Lung (tissue), 12 donors: ENCODE results near the gene BCR. TPM values are rescaled to one million over a fixed set of nuclear protein-coding genes. Genes with fewer than 3 reads are reported as not detected.

ENCODE experiments used
- ATAC-seq: fragments of 200-7000 bp; cut with Tn5 transposase; one replicate; pipeline ENCODE4 v1.9.1; 2020; ENCODE audit warnings: moderate number of reproducible peaks; ENCODE audit not compliant: insufficient read depth, low FRiP score
- DNase-seq, 3 donors: peaks; one replicate each; pipeline ENCODE4 v3.0.0-alpha.2; 2013 to 2017
- H3K27ac ChIP-seq, 2 donors: one replicate each; pipeline ENCODE4 v1.5.1; 2013; ENCODE audit warnings: mild to moderate bottlenecking in 2 of 2, moderate library complexity in 2 of 2, control low read depth in 1 of 2, inconsistent platforms in 1 of 2, low read depth in 1 of 2, low read length in 1 of 2
- H3K27me3 ChIP-seq, 3 donors: one replicate each; pipeline ENCODE4 v1.5.1; 2013; ENCODE audit warnings: low read length in 2 of 3; ENCODE audit not compliant: control insufficient read depth in 3 of 3, insufficient read depth in 3 of 3
- H3K36me3 ChIP-seq, 4 donors: one replicate each; pipeline ENCODE4 v1.5.1; 2013; ENCODE audit warnings: low read length in 4 of 4, mild to moderate bottlenecking in 1 of 4, moderate library complexity in 1 of 4; ENCODE audit not compliant: control insufficient read depth in 4 of 4, insufficient read depth in 4 of 4
- H3K4me1 ChIP-seq, 5 donors: one replicate each; pipeline ENCODE4 v1.5.1; 2013; ENCODE audit warnings: low read length in 5 of 5, mild to moderate bottlenecking in 2 of 5, moderate library complexity in 1 of 5; ENCODE audit not compliant: control insufficient read depth in 5 of 5, insufficient read depth in 5 of 5
- H3K4me3 ChIP-seq: one replicate; pipeline ENCODE4 v1.5.1; 2013; ENCODE audit warnings: mild to moderate bottlenecking, control low read depth, moderate library complexity
- H3K9ac ChIP-seq, 2 donors: one replicate each; pipeline ENCODE4 v1.5.1; 2013; ENCODE audit warnings: low read length in 2 of 2, control low read depth in 1 of 2; ENCODE audit not compliant: insufficient read depth in 1 of 2
- H3K9me3 ChIP-seq, 4 donors: one replicate each; pipeline ENCODE4 v1.5.1; 2013; ENCODE audit warnings: low read length in 3 of 4, mild to moderate bottlenecking in 1 of 4, moderate library complexity in 1 of 4; ENCODE audit not compliant: control insufficient read depth in 4 of 4, insufficient read depth in 3 of 4
- WGBS, 2 donors: extraction: QIAGEN DNeasy Blood & Tissue Kit; methylation state at CpG; one replicate each; pipeline ENCODE4 v1.1.7; 2013; 5-methylcytosine and 5-hydroxymethylcytosine counted together
- polyA plus RNA-seq, 2 donors: library from polyadenylated mRNA; stranded (reverse); fragments of 200-250 nt; gene quantifications; one replicate each; pipeline ENCODE4 v1.2.1, GENCODE V29; 2013
- total RNA-seq, 2 donors: library from RNA; depleted of rRNA in 1 of 2; stranded (reverse); fragments of >200 nt in 1 of 2; gene quantifications; one replicate each; pipeline ENCODE4 v1.2.1, GENCODE V29; 2014 to 2021
- TF ChIP-seq, protein P1 (sequence below): IDR thresholded peaks from 2 replicates; pipeline ENCODE4 v1.5.1; 2012; ENCODE audit warnings: mild to moderate bottlenecking; ENCODE audit errors: control extremely low read depth, extremely low read depth
- donor health status: control.
- donor health status: control.
- donor health status: Bipolar disorder and iron deficiency.
- donor health status: healthy.
- donor health status: DM: yes; HTN: yes; CAD: no.

The BCR gene
- total and polyA plus RNA-seq, 4 donors = 21.8 to 67.3 (median 31.8) TPM

DNA sequence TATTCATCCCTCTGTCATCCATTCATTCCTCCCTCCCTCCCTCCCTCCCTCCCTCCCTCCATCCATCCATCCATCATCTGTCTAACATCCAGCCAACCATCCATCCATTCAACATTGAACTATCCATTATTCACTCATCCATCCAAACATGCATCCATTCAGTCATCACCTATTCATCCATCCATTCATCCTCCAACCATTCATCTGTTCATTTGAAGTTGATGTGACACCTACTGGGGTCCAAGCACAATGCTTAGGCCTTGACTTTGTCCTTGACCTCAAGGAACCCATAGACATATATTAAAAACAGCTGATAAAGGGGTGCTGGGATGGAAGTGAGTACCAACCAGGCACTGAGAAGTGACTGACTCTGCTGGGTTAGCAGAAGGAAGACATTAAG lies 26.6 kb downstream of the BCR start:
- Histone ChIP-seq H3K27ac (no peak overlapping the region), H3K27me3 (no peaks in the 10 kb centered on the region), H3K9ac (no peak overlapping the region), H3K4me1 (peaks cover 0 to 18% (median 6%) of the 10 kb centered on the region in 5 donors), H3K9me3 (no peaks in the 10 kb centered on the region), H3K4me3 (no peak overlapping the region), H3K36me3 (peaks cover 0 to 6% (median 0%) of the 10 kb centered on the region in 4 donors)
- ATAC-seq = no peak
- TF ChIP-seq, protein P1, sequence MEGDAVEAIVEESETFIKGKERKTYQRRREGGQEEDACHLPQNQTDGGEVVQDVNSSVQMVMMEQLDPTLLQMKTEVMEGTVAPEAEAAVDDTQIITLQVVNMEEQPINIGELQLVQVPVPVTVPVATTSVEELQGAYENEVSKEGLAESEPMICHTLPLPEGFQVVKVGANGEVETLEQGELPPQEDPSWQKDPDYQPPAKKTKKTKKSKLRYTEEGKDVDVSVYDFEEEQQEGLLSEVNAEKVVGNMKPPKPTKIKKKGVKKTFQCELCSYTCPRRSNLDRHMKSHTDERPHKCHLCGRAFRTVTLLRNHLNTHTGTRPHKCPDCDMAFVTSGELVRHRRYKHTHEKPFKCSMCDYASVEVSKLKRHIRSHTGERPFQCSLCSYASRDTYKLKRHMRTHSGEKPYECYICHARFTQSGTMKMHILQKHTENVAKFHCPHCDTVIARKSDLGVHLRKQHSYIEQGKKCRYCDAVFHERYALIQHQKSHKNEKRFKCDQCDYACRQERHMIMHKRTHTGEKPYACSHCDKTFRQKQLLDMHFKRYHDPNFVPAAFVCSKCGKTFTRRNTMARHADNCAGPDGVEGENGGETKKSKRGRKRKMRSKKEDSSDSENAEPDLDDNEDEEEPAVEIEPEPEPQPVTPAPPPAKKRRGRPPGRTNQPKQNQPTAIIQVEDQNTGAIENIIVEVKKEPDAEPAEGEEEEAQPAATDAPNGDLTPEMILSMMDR = no peak
- DNase-seq = no peak

DNA sequence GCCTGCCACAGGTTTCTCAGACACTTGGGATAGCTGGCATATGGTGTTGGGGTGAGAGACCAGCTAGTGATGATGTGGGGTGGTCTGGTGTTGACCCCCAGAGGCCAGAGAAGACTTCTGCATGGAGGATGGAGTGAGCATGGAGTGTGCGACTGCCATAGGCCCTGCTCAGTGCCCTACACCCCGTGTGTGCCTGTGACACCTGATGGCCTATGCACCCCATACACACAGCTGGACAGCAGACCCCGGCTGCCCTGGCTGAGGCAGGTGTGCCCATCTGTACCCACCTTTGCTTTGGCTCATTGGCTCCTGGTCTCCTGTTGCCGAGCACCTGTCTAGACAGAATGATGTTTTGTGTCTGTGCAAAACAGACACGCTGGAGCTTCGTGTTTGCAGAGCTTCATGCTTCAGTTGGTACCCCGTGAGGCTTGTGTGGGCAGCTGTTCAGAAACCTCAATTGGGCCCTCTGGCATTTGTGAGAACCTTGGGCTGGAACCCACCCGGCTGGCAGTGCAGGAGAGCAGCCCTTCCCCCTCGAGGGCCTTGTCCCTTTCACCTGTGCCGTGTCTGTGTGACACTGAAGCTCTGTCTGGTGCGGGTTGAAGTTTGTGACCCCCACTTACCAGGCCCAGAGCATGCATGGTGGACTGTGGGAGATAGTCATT lies 27.6 kb downstream of the BCR start:
- H3K4me3 ChIP-seq = no peak overlapping the region
- H3K9me3 ChIP-seq = no peaks in the 10 kb centered on the region
- peaks cover 0 to 6% (median 0%) of the 10 kb centered on the region in 4 donors for H3K36me3 ChIP-seq
- H3K27ac ChIP-seq = no peak overlapping the region
- no peak for ATAC-seq
- TF ChIP-seq, protein P1 = no peak
- H3K4me1 ChIP-seq = peaks cover 0 to 20% (median 0%) of the 10 kb centered on the region in 5 donors
- no peaks in the 10 kb centered on the region for H3K27me3 ChIP-seq
- WGBS, 2 donors = 93 to 94% methylated on average over 11 of the region's 11 CpGs
- no peak for DNase-seq
- H3K9ac ChIP-seq = no peak overlapping the region

DNA sequence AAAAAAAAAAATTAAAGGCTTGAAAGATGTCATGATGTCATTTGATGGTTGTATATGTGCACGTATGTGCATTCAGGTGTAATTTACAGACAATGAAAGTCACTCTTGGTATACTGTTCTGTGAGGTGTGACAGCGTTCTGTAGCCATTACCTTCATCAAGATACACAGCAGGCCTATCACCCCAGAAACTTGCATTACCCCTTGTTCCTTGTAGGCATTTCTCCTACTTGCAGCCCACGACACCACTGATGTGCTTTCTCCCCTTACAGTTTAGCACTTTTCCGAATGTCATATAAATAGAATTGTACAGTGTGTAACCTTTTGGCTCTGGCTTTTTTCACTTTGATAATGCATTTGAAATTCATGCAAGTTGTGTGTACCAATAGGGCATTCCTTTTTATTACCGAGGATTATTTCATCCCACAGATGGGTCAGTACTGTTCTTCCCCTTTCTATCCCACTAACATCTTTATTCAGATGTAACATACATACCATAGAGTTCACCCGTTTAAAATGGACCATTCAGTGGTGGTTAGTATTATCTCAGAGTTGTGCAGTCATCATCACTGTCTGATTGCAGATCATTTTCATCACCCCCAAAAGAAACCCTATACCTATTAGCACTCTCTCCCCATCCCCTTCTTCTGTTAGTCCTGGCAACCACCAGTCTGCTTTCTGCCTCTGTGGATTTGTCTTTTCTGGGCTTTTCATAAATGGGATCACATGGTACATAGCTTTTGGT lies 30.3 kb downstream of the BCR start:
- no peak for ATAC-seq
- 76 to 87% methylated on average over 6 of the region's 6 CpGs for WGBS, 2 donors
- no peak overlapping the region for H3K4me3 ChIP-seq
- no peak for DNase-seq
- peaks cover 0 to 3% (median 0%) of the 10 kb centered on the region in 4 donors for H3K36me3 ChIP-seq
- peaks cover 0 to 17% (median 5%) of the 10 kb centered on the region in 5 donors for H3K4me1 ChIP-seq
- H3K9me3 ChIP-seq = no peaks in the 10 kb centered on the region
- H3K9ac ChIP-seq = no peak overlapping the region
- TF ChIP-seq, protein P1 = no peak
- H3K27ac ChIP-seq = no peak overlapping the region
- H3K27me3 ChIP-seq = no peaks in the 10 kb centered on the region
